Occipital lobe (tissue), 2 donors: Measurements from ENCODE around the gene ITPRID1. TPM values are rescaled to one million over a fixed set of nuclear protein-coding genes. Genes with fewer than 3 reads are reported as not detected.
"Not testable (repeated sequence)": the region's sequence is repeated elsewhere in the genome, so short reads cannot be mapped to it uniquely, and the experiment has no call there.

Experiments
- DNase-seq: peaks from one replicate; lab custom pipeline; 2025; lab: John Stamatoyannopoulos, UW
- total RNA-seq: library from RNA; depleted of rRNA; stranded (reverse); fragments of >200 nt; gene quantifications from one replicate; pipeline ENCODE4 v1.2.3, GENCODE V29; 2014

ITPRID1 gene
- 8.6 TPM for total RNA-seq

- DNase-seq = no peak
Observed at GRCh38 chr7:31513790-31514189, at the start of gene ITPRID1. ITPRID1 (plus strand) TSS chr7:31514090; CDS start chr7:31553025, 38,935 bp downstream.

- DNase-seq = no peak
Observed at GRCh38 chr7:31464601-31465000, 49.3 kb upstream of the ITPRID1 start.

GRCh38 chr7:31465285-31465684, 48.6 kb upstream of the ITPRID1 start:
- DNase-seq = no peak

GRCh38 chr7:31466036-31466435, 47.9 kb upstream of the ITPRID1 start:
- no peak for DNase-seq

- DNase-seq = not testable (repeated sequence)
Observed at GRCh38 chr7:31470883-31471282, 43.0 kb upstream of the ITPRID1 start.

GRCh38 chr7:31475368-31475767, 38.5 kb upstream of the ITPRID1 start:
- no peak for DNase-seq

GRCh38 chr7:31476073-31476745, 37.7 kb upstream of the ITPRID1 start:
- no peak for DNase-seq

GRCh38 chr7:31476941-31477677, 36.8 kb upstream of the ITPRID1 start:
- no peak for DNase-seq

GRCh38 chr7:31478018-31478417, 35.9 kb upstream of the ITPRID1 start:
- no peak for DNase-seq

GRCh38 chr7:31478721-31479120, 35.2 kb upstream of the ITPRID1 start:
- DNase-seq = no peak

GRCh38 chr7:31487071-31487470, 26.8 kb upstream of the ITPRID1 start:
- DNase-seq = peak; percentile 45

- DNase-seq = no peak
Observed at GRCh38 chr7:31487476-31487875, 26.4 kb upstream of the ITPRID1 start.

- no peak for DNase-seq
Observed at GRCh38 chr7:31488562-31489203, 25.2 kb upstream of the ITPRID1 start.

- DNase-seq = no peak
Observed at GRCh38 chr7:31490796-31491314, 23.0 kb upstream of the ITPRID1 start.

- DNase-seq = no peak
Observed at GRCh38 chr7:31492086-31492485, 21.8 kb upstream of the ITPRID1 start.

GRCh38 chr7:31493714-31494181, 20.1 kb upstream of the ITPRID1 start:
- DNase-seq = no peak

- DNase-seq = no peak
Observed at GRCh38 chr7:31494421-31494820, 19.5 kb upstream of the ITPRID1 start.

GRCh38 chr7:31495653-31496052, 18.2 kb upstream of the ITPRID1 start:
- DNase-seq = no peak

GRCh38 chr7:31497516-31497915, 16.4 kb upstream of the ITPRID1 start:
- no peak for DNase-seq

- DNase-seq = no peak
Observed at GRCh38 chr7:31500656-31501055, 13.2 kb upstream of the ITPRID1 start.

GRCh38 chr7:31508823-31509222, 5.1 kb upstream of the ITPRID1 start:
- DNase-seq = no peak

- DNase-seq = no peak
Observed at GRCh38 chr7:31512166-31512565, 1.7 kb upstream of the ITPRID1 start.
